GM21447 (cell line): ENCODE measurements around the gene APP.

Experiments
- ATAC-seq: cut with Tn5 transposase; IDR thresholded peaks from one replicate; pipeline ENCODE4 v1.9.1; 2021; ENCODE audit not compliant: unreplicated experiment

The APP gene

GRCh38 chr21:25885880-25886279, 284.7 kb downstream of the APP start:
- no peak for ATAC-seq

DNA sequence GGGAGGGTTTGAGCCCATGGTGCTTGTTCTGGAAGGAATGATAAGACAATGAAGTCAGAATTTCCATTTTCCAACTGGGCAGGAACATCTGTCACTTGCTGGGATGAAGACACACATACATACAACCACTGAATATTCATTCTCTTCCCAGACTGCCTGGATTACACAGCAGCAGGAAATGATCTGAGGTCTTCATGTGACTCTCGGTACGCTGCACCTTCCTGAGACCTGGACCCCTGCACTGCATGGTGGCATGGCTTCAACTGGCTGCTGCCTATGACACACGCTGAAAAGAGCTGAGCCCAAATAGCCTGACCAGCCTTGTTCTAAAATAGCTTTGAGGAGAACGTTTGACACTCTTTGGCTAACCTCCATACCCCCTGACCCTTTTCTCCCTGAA, 285.2 kb downstream of the APP start:
- no peak for ATAC-seq

DNA sequence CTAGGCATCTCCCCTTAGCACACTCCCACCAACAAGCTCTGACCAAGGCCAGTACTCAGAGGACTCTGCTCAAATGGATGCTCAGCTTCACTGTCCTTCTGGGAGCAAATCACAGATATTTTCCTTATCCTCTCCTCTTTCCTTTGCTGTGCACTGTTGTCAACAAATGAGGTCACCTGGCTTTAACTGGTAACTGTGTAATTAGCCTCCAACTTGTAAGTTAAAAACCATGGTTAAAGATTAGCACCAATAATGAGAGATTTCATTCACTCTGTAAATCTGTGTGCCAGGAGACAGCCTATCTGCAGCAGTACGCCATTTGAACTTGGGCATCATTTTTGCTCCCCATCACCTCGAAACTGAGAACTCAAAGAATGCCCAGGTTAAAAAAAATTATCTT, 286.3 kb downstream of the APP start:
- ATAC-seq = no peak

DNA sequence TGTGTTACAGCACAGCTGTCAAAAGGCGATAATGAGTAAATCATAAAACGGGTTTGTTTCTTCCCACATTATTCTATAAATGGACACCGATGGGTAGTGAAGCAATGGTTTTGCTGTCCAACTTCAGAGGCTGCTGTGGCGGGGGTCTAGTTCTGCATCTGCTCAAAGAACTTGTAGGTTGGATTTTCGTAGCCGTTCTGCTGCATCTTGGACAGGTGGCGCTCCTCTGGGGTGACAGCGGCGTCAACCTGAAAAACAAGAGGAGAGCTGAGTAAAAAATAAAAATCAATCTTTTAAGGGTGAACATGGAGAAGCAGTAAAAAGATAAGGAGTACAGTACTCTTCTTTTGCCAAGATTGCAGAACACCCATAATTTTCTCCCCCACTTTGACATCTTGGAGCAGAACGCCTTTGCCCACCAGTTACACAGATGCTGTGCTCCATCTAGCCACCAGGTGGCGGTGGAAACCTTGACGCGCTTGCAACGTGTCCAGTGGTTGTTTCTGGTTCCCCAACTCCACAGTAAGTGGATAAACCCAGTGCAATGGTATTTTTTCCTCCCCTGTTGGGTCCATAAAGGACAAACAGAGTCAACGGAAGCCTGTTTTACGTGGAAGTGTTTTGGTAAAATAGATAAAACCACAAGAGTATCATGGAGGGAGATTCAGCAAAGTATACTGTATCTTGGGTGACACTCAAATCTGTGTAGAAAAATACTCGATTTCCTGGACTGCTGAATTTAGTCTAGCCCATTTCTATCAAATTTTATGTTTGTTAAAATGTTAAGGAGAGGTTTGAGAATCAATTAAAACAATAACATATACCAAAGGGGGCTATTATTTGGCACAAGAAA, 288.8 kb downstream of the APP start:
- ATAC-seq = peak; percentile 83

- ATAC-seq = no peak
Measured at GRCh38 chr21:25879203-25879602, 291.4 kb downstream of the APP start.

- no peak for ATAC-seq
Measured at GRCh38 chr21:25878344-25878743, 292.2 kb downstream of the APP start.

GRCh38 chr21:25872271-25872670, 298.3 kb downstream of the APP start:
- no peak for ATAC-seq

DNA sequence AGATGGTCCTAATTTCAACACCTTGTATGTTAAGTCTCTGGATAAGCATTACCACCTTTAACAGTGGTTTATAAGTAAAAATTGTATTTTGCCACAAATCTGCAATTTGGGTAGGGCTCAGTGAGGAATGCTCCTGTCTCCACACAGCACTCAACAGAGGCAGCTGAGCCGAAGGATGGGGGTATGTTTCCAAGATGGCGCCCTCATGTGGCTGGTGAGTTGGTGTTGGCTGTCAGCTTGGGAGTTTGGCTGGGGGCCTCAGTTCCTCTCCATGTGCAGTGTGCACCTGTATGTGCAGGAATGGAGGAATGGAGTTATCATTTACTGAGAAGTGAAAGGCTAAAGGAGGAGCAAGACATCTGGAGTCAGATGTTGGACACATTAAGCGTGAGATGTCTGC, 299.0 kb downstream of the APP start:
- no peak for ATAC-seq

DNA sequence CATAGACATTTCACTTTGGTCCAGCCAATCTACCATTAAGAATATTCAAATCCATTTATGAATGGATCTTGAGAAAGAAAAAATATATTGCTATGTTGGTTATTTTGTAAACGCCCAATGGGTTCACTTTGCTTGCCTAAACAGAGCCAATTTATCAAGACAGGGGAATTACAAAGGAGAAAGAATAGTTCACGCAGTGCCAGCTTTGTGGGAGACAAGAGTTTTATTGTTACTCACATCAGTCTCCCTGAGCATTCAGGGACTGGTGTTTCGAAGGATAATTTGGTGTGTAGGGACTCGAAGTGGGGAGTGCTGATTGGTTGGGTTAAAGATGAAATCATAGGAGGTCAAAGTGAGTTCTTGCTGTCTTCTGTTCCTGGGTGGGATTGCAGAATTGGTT, 300.5 kb downstream of the APP start:
- no peak for ATAC-seq

GRCh38 chr21:25867061-25867460, 303.5 kb downstream of the APP start:
- ATAC-seq = no peak

GRCh38 chr21:25863747-25864146, 306.8 kb downstream of the APP start:
- ATAC-seq = no peak

DNA sequence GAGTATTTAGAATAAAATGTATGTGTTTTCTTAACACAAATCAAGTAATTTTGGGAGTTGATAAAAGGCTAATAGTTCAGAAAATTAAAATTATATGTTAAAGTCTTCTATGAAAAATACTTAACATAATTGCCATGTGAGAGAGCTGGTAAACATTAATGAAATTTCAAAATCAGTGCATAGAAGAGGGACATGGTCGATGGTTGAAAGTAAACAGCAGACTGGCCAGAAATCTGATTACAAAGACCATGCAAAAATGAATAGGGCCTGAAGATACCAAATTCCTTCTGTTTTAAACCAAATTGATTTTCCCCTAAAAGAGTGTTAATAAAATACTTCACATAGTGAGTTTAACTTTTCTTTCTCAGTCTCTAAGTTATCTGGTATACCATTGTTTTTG, 307.5 kb downstream of the APP start:
- no peak for ATAC-seq

GRCh38 chr21:25862596-25862995, 308.0 kb downstream of the APP start:
- no peak for ATAC-seq

DNA sequence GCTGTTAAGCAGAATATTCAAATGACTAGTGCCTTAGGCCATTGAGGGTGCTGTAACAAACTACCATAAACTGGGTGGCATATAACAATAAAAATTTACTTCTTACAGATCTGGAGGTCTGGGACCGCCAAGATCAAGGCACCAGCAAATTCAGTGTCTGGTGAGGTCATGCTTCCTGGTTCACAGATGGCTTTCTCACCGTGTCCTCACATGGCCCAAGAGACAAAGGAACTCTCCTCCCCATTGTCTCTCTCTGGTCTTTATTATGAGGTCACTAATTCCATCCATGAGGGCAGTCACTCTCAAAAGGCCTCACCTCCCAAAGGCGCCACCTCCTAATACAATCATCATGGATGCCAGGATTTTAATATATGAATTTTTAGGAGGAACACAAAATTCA, 308.5 kb downstream of the APP start:
- no peak for ATAC-seq

- ATAC-seq = no peak
Measured at GRCh38 chr21:25859235-25859929, 311.2 kb downstream of the APP start.

GRCh38 chr21:25858325-25858724, 312.2 kb downstream of the APP start:
- no peak for ATAC-seq

- ATAC-seq = no peak
Measured at GRCh38 chr21:25857308-25858074, 313.1 kb downstream of the APP start.

DNA sequence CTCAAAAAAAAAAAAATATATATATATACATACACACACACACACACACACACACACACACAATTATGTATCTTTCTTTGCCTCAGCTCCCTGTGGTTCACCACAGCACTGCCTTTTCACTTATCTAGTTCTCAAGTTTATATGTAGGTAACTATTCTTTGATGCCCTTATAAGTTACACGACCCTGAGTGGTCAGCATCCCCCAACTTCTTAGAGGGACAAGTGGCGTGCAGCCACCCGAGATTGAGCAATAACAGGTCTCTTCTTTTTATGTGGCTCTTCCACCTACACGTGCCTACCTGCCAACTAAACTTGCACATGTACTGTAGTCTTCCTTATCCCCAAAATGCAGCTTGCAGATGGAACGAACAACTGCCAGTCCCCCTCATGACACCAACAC, 315.0 kb downstream of the APP start:
- no peak for ATAC-seq

GRCh38 chr21:25850126-25850842, 320.3 kb downstream of the APP start:
- no peak for ATAC-seq

GRCh38 chr21:25848309-25848708, 322.3 kb downstream of the APP start:
- ATAC-seq = no peak

- ATAC-seq = no peak
Measured at GRCh38 chr21:25845729-25846256, 324.8 kb downstream of the APP start.
